ENCODE results near the gene IL12RB2.

IL12RB2 gene

DNA sequence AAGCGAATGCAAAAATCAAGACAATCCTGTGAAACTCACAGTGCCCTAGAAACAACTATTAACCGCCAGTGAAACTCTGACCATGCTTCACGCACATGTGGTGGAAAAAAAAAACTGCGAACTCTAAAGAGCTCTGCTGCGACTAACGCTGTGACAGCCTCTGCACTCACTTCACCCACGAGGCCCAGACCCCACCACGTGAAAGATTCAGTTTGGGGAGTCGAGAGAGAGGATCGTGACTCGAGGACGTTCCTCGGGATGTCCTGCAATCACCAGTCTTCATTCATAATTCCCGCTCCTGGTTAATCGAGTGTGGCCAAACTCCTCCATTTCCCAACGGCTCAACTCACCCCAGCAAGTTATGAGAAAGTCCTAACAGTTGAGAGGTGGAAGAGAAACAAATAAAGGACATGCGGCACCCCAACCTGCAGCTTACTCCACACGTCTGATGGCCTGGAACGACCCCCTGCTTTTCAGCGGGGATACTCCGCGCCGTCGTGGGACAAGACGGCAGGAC, 121.4 kb downstream of the IL12RB2 start:
- ChIA-PET CTCF (interaction anchor here (1.1 to 6.8 kb wide), 3 partner anchors 71 to 89 kb away, joined by 3 to 35 read pairs (median 16); no protein-coding TSS in a partner anchor), POLR2A (no interaction called here)
- peak overlapping the region; percentile 91 for H3K4me3 ChIP-seq (ENCODE audit: low read depth, low read length)
- no peak for TF ChIP-seq CTCF (IDR thresholded peaks at IDR 0.05; ENCODE audit: insufficient read depth, low read length, missing control alignments)
- DNase-seq (ENCODE audit: low read depth, low spot score) = no peak

DNA sequence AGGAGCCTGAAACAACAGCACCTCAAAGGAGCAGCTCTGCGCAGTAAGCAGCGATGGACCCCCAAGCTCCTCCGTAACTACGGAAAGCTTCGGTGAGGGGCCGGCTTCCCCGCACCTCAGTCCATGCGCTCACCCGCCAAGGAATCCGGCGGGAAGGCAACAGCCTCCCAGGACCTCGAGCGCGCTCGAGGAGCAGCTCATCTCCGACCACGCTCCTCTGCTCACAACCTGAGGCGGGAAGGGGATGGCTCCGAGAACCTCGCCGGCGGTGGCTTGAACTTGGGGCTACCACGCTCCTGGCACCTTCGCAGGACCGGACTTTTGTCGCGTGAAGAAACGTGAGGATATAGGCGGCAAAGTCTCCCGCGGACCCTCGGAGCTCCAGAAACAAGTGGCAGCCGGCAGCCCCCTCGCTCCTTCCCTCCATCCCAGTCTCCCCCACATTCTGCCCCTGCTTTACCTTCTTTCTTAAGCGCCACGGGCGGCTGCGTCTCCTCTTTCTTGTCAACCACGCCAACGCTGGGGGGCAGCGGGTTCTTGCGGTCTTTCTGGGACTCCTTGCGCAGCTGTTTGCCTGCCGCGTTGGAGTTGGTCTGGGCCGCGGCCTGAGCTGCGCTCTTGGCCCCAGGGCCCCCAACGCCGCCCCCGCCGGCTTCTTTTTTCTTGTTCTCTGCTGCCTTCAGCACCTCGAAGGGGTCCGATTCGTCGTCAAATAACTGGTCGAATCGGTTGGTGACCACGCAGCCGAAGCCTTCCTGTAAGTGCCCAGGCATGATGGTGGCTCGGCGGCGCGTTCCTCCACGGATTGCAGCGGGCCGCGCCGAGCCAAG, 122.1 kb downstream of the IL12RB2 start:
- H3K4me3 ChIP-seq (ENCODE audit: low read depth, low read length) = peak overlapping the region; percentile 91
- TF ChIP-seq CTCF (IDR thresholded peaks at IDR 0.05; ENCODE audit: insufficient read depth, low read length, missing control alignments) = no peak
- CTCF ChIA-PET = interaction anchor here (0.7 to 6.8 kb wide), 5 partner anchors 10 to 1237 kb away, joined by 3 to 35 read pairs (median 4); no protein-coding TSS in a partner anchor
- no peak for DNase-seq (ENCODE audit: low read depth, low spot score)
- POLR2A ChIA-PET = interaction anchor here (0.6 to 1.2 kb wide), 3 partner anchors 11 to 73 kb away, joined by 3 to 5 read pairs (median 3); no protein-coding TSS in a partner anchor

DNA sequence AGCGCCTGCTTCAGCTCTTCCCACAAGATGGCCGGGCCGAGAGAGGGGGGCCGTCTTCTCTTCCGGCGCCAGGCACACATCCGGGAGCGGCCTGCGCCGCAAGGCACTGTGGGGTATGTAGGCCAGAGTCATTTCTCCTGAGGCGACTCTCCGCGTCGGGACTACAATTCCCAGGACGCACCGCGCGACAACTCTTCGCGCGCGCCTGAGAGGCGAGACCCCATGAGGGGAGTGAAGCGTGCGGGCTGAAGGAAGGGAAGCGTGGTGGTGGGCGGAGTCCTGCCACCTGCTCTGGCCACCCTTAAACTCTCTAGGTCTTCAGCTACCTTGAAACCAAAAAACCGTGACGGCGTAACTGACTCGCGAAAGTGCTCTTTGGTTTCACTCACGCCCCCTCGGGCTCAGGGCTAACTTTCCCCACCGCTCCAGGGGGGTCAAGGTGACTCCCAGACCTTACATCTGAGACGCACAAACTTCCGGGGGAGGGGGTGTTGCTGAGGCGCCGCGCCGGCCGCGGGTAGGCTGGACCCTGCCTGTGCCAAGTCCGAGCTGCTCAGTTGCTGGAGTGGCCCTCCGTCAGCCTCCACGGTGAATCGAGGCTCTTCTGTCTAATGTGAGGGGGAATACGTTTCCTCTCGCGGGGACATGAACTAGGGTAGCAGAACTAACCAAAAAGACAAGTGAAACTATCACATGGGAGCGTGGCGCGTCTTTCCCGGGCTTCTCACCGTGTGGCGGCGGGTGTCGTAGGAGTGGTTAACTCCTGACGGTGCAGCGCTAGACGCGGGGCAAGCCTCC, 122.9 kb downstream of the IL12RB2 start, which contains the start of gene SERBP1:
SERBP1 (minus strand) TSS at position 45 of the 798 bp plus-strand sequence. CDS start 102 bp downstream, outside the sequence.
- TF ChIP-seq CTCF (IDR thresholded peaks at IDR 0.05; ENCODE audit: insufficient read depth, low read length, missing control alignments) = no peak
- H3K4me3 ChIP-seq (ENCODE audit: low read depth, low read length) = peak within 1 kb of the TSS; percentile 91
- ChIA-PET POLR2A (interaction anchor here (0.7 to 1.2 kb wide), 2 partner anchors 12 to 33 kb away, joined by 3 to 5 read pairs; no protein-coding TSS in a partner anchor), CTCF (interaction anchor here (0.7 to 6.8 kb wide), 7 partner anchors 11 to 1237 kb away, joined by 3 to 35 read pairs (median 5); no protein-coding TSS in a partner anchor)
- peak; percentile 70 for DNase-seq (ENCODE audit: low read depth, low spot score)

DNA sequence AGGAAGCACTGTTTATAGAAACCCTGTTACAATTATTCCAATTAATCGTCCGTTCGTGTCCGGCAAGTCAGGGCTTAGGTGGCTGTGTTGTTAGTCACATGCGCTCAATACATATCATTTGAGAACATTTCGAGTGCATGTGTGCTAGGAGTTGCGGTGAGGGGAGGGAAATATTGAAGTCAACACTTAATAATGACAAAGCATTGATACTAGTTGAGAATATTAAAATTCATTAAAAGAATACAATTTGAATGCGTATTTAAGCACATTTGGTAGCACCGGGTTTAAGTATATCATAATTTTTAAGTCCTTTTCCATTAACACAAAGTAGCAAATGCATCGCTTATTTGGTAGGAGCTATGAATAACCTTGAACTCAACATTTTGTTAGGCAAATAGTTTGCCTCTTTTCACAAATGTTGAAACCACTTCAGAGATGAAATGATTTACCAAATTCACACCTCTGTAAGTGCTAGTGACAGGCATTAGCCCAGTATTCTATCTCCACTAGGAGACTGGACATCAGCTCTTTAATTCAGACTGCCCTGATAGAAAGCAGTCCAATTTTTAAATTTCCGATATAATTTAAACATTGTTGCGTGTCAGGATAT, 123.6 kb downstream of the IL12RB2 start:
- ChIA-PET CTCF (interaction anchor here (1.3 to 6.8 kb wide), 4 partner anchors 12 to 84 kb away, joined by 4 to 35 read pairs (median 10); no protein-coding TSS in a partner anchor), POLR2A (interaction anchor here (1.2 kb wide), 1 partner anchor 32 kb away, joined by 3 read pairs; no protein-coding TSS in a partner anchor)
- TF ChIP-seq CTCF (IDR thresholded peaks at IDR 0.05; ENCODE audit: insufficient read depth, low read length, missing control alignments) = no peak

DNA sequence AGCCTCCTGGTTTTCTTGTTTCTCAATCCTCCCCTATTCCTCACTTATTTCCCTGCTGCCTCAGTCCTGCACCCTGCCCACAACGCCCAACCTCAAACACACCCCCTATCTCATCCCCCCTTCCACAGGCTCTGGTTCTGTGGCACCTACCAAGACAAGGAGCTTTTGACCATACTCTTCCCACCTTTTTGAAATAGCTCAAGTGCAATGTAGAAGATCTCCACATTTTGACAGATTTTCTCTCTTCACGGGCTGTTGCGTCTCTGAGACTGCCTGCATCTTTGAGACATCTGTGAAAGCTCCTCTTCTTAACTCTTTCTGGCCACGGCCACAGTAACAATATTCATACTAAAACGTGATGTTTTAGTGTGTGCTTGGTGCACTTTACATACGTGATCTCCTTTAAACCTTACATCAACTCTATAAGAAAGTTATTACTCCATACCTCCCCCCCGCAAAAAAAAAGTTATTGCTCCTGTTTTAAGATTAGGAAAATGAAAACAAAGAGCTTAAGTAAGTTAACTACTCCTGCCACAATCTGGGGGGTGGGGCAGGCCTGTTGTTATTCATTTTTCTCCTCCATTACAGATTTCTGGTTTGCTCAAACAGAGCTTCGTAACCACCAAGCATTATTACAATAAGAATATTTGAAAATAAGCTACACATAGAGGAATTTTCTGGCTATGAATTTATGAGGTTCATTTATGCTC, 124.4 kb downstream of the IL12RB2 start:
- POLR2A ChIA-PET = no interaction called here
- no peak for DNase-seq (ENCODE audit: low read depth, low spot score)
- CTCF ChIA-PET = interaction anchor here (0.7 to 6.8 kb wide), 5 partner anchors 11 to 230 kb away, joined by 3 to 35 read pairs (median 5); no protein-coding TSS in a partner anchor
- no peak for TF ChIP-seq CTCF (IDR thresholded peaks at IDR 0.05; ENCODE audit: insufficient read depth, low read length, missing control alignments)
- H3K4me3 ChIP-seq (ENCODE audit: low read depth, low read length) = peak overlapping the region; percentile 91

More for the DNA sequence above, 123.6 kb downstream of the IL12RB2 start:
- H3K4me3 ChIP-seq (ENCODE audit: low read depth, low read length) = peak overlapping the region; percentile 91
- no peak for DNase-seq (ENCODE audit: low read depth, low spot score)

All from AG04449 (cell line).